Measurements from ENCODE around the gene GNAI3.

GNAI3 gene

GRCh38 chr1:109514846-109515245, 33.6 kb upstream of the GNAI3 start:
- no peak overlapping the region for H3K4me3 ChIP-seq (ENCODE audit: low read depth, low read length)
- no peak for TF ChIP-seq CTCF (conservative IDR thresholded peaks at IDR 0.05; ENCODE audit: low read depth, low read length)
- no peak for DNase-seq (ENCODE audit: low read depth)

DNA sequence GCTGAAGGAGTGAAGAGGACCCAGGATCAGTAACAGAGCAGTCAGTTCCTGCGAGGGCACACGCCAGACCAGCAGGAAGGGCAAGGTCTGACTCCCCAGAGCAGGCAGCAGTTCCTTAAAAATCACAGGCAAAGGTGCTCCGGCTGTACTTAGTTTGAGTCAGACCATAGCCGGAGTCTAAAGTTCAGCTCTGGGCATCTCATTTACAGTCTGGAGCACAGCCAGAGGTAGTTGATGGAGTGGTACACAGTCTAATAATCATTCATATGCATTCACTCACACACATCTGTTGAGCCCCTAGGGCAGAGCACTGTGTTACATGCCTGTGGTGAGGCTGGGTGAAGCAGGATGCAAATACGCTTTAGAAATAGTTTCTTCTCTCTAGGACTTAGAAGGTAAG, 31.5 kb upstream of the GNAI3 start:
- no peak for DNase-seq (ENCODE audit: low read depth)
- no peak overlapping the region for H3K4me3 ChIP-seq (ENCODE audit: low read depth, low read length)
- no peak for TF ChIP-seq CTCF (conservative IDR thresholded peaks at IDR 0.05; ENCODE audit: low read depth, low read length)

GRCh38 chr1:109517337-109517736, 31.1 kb upstream of the GNAI3 start:
- TF ChIP-seq CTCF (conservative IDR thresholded peaks at IDR 0.05; ENCODE audit: low read depth, low read length) = no peak
- no peak overlapping the region for H3K4me3 ChIP-seq (ENCODE audit: low read depth, low read length)
- no peak for DNase-seq (ENCODE audit: low read depth)

DNA sequence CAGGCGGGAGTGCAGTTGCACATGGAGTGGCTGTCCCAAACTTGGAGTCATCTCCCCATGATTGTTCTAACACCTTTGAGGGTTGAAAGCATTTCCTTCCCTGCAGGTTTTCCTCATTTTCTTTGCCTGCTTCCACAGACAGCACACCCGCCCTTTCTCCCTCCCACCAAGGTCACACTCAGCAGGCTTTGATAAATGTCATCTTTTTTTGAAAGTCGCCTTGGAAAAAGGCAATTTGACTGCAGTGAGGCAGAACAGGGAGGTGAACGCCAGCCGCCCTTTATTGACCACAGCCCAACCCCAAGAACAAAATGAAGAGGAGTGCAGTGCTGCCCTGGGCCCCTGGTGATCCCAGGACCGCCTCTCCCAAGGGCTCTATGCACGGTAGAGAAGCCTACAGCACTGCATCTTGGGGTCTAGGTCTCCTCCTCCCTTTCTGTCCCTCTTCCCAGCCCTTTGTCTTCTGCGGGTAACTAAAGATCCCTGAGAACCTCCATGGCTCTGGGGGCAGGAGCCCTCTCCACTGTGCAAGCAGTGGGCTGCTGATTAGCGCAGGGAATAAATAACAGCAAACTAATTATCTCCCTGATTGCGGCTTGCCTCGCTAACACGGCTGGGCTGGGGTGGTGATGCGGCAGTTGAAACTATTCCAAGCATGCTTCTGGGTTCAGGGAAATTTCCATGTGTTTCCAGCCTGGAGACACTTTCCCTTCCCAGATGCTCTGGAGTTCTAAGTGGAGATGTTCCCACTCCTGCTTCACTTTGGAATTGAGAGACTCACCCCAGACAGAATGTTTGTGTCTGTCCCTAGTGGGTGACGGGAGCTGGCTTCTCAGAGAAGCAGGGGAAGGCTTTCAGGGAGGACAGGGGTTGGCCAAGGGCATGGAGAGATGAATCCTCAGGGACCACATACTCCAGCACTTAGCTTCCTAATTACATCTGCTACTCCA, 27.1 kb upstream of the GNAI3 start:
- H3K4me3 ChIP-seq (ENCODE audit: low read depth, low read length) = no peak overlapping the region
- no peak for TF ChIP-seq CTCF (conservative IDR thresholded peaks at IDR 0.05; ENCODE audit: low read depth, low read length)
- DNase-seq (ENCODE audit: low read depth) = no peak

DNA sequence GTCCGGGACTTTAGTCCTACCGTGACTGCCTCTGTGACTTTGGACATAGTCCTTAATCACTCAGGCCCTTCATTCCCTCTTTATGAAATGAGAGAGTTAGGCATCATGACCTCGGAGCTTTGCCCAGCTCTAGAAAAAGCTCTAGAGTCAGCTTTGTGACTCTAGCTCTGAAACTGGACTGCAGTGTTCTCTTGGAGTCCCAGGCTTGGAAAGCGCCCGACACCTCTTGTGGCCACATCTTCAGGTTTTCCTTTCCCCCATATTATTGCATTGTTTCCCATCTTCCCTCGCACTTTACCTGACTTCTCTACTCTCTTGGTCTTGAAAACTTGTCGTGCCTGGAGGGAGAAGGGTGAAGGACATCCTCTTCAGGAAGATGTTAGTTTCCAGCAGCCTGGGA, 26.4 kb upstream of the GNAI3 start:
- no peak for DNase-seq (ENCODE audit: low read depth)
- no peak for TF ChIP-seq CTCF (conservative IDR thresholded peaks at IDR 0.05; ENCODE audit: low read depth, low read length)
- no peak overlapping the region for H3K4me3 ChIP-seq (ENCODE audit: low read depth, low read length)

GRCh38 chr1:109523706-109524105, 24.7 kb upstream of the GNAI3 start:
- no peak for TF ChIP-seq CTCF (conservative IDR thresholded peaks at IDR 0.05; ENCODE audit: low read depth, low read length)
- H3K4me3 ChIP-seq (ENCODE audit: low read depth, low read length) = no peak overlapping the region
- DNase-seq (ENCODE audit: low read depth) = no peak
